OCI-LY3 (cell line): Measurements from ENCODE around the gene GABRB3.

ENCODE experiments used
- H2AFZ ChIP-seq: fragments of 200-600, 300-600 bp; shearing (Covaris generic); 2 replicates; pipeline ENCODE4 v1.6.0; 2014; ENCODE audit warnings: antibody characterized with exemption, low read depth, low read length
- H3K27ac ChIP-seq: fragments of 200-600, 300-600 bp; sonication (generic); 2 replicates; pipeline ENCODE4 v1.5.1; 2014; ENCODE audit warnings: mild to moderate bottlenecking, low read length, moderate library complexity, mixed read lengths
- H3K27me3 ChIP-seq: fragments of 200-600, 300-600 bp; sonication (generic); 2 replicates; pipeline ENCODE4 v1.6.1; 2014; ENCODE audit warnings: low read depth, low read length, mixed read lengths
- H3K36me3 ChIP-seq: fragments of 200-600, 300-600 bp; sonication (generic); replicated peaks from 2 replicates; pipeline ENCODE3; 2014; ENCODE audit warnings: low read depth, low read length, mixed read lengths
- H3K4me1 ChIP-seq: fragments of 300-600, 200-600 bp; sonication (generic); 2 replicates; pipeline ENCODE4 v1.6.1; 2014; ENCODE audit warnings: low read length, mixed read lengths
- H3K4me2 ChIP-seq: fragments of 200-600, 300-600 bp; sonication (generic); 2 replicates; pipeline ENCODE4 v1.6.1; 2014; ENCODE audit warnings: low read length, mixed read lengths
- H3K4me3 ChIP-seq: fragments of 300-600, 200-600 bp; sonication (generic); 2 replicates; pipeline ENCODE4 v1.5.1; 2014; ENCODE audit warnings: antibody characterized with exemption, mild to moderate bottlenecking, low read length, moderate library complexity
- H3K79me2 ChIP-seq: fragments of 300-600, 200-600 bp; shearing (Covaris generic); 2 replicates; pipeline ENCODE4 v1.6.1; 2014; ENCODE audit warnings: mild to moderate bottlenecking, low read length, mixed read lengths
- H3K9ac ChIP-seq: fragments of 300-600, 200-600 bp; shearing (Covaris generic); 2 replicates; pipeline ENCODE4 v1.6.0; 2014; ENCODE audit warnings: mild to moderate bottlenecking, low read length, moderate library complexity
- H3K9me3 ChIP-seq: fragments of 200-600, 300-600 bp; shearing (Covaris generic); 2 replicates; pipeline ENCODE4 v1.6.1; 2014; ENCODE audit warnings: low read length, mixed read lengths; ENCODE audit not compliant: insufficient read depth
- H4K20me1 ChIP-seq: fragments of 200-600, 300-600 bp; sonication (generic); 2 replicates; pipeline ENCODE4 v1.6.1; 2016; ENCODE audit warnings: low read length, mixed read lengths; ENCODE audit not compliant: insufficient read depth
- CTCF ChIP-seq: fragments of 200-600, 300-600 bp; sonication (generic); IDR thresholded peaks from 2 replicates; pipeline ENCODE4 v1.5.1; 2014; ENCODE audit warnings: antibody characterized with exemption, low read length, low read depth
- EZH2phosphoT487 ChIP-seq: fragments of 200-600 bp; shearing (Covaris generic); IDR thresholded peaks from 2 replicates; pipeline ENCODE4 v1.6.1; 2018; ENCODE audit warnings: antibody characterized with exemption, mixed run types, low read depth

GABRB3 gene

DNA sequence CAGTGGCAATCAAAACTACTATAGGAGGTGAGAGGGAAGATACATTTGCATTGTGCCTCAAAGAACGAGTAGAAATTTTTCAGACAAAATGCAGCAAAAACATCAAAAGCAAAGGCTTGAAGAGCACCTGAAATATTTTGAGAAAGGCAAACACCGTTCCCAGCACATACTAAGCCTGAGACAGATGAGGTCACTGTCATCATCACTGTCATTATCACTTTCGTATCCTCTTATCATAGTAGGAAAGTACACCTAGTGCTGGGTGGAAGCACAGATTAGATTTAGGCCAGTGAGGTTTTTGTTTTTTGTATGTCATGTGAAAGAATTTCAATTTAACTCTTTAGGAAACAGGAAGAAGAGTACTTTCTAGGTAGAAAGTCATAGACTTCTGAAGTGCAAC, 222.0 kb downstream of the GABRB3 start:
- TF ChIP-seq CTCF, result no peak
- H4K20me1 ChIP-seq, result no peaks in the 10 kb centered on the region
- H3K27me3 ChIP-seq, result no peaks in the 10 kb centered on the region
- no peaks in the 10 kb centered on the region for H3K36me3 ChIP-seq
- H3K27ac ChIP-seq, result no peak overlapping the region
- H2AFZ ChIP-seq, result no peak overlapping the region
- no peak overlapping the region for H3K9ac ChIP-seq
- H3K4me3 ChIP-seq, result no peak overlapping the region
- H3K4me2 ChIP-seq, result no peak overlapping the region
- H3K9me3 ChIP-seq, result no peaks in the 10 kb centered on the region
- H3K4me1 ChIP-seq, result no peaks in the 10 kb centered on the region
- H3K79me2 ChIP-seq, result no peaks in the 10 kb centered on the region

DNA sequence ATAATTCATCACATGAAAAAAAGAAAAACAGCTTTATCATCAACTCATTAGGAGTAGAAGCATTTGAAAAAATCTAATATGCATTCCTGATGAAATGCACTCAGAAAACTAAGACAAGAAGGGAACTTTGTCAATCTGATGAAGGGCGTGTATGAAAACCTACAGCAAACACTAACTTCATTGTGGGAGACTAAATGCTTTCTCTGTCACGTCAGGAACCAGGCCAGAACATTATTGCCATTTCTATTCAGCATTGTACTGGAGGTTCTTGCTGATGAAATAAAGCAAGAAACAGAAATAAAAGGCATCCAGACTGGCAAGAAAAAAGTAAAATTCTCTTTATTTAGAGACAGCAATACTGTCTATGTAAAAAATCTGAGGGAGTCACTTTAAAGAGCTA, 235.2 kb downstream of the GABRB3 start:
- Histone ChIP-seq H3K27ac (no peak overlapping the region), H3K9me3 (no peaks in the 10 kb centered on the region), H3K4me3 (no peak overlapping the region), H3K27me3 (no peaks in the 10 kb centered on the region), H4K20me1 (no peaks in the 10 kb centered on the region), H3K4me2 (no peak overlapping the region), H3K36me3 (no peaks in the 10 kb centered on the region), H3K9ac (no peak overlapping the region), H3K79me2 (no peaks in the 10 kb centered on the region), H3K4me1 (no peaks in the 10 kb centered on the region), H2AFZ (no peak overlapping the region)
- TF ChIP-seq EZH2phosphoT487 (no peak), CTCF (no peak)

GRCh38 chr15:26531489-26531888, 241.4 kb downstream of the GABRB3 start:
- Histone ChIP-seq H3K4me3 (no peak overlapping the region), H3K27me3 (no peaks in the 10 kb centered on the region), H2AFZ (no peak overlapping the region), H4K20me1 (no peaks in the 10 kb centered on the region), H3K79me2 (no peaks in the 10 kb centered on the region), H3K4me2 (no peak overlapping the region), H3K4me1 (no peaks in the 10 kb centered on the region), H3K36me3 (no peaks in the 10 kb centered on the region), H3K27ac (no peak overlapping the region), H3K9ac (no peak overlapping the region), H3K9me3 (no peaks in the 10 kb centered on the region)
- TF ChIP-seq EZH2phosphoT487 (no peak), CTCF (no peak)

DNA sequence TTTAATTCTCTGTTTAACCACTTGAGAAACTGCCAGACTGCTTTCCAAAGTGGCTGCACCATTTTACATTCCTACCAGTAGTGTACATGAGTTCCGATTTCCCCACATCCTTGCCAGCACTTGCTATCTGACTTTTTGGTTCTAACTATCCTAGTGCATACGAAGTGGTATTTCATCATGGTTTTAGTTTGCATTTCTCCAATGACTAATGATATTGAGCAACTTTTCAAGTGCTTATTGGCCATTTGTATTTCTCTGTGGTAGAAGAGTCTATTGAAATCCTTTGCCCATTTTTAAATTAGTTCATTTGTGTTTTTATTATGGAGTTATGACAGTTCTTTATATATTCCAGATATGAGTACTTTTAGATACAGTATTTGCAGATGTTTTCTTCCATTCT, 247.8 kb downstream of the GABRB3 start:
- Histone ChIP-seq H3K79me2 (no peaks in the 10 kb centered on the region), H3K36me3 (no peaks in the 10 kb centered on the region), H3K9me3 (no peaks in the 10 kb centered on the region), H3K4me1 (no peaks in the 10 kb centered on the region), H3K4me3 (no peak overlapping the region), H3K27me3 (no peaks in the 10 kb centered on the region), H3K27ac (no peak overlapping the region), H3K4me2 (no peak overlapping the region), H4K20me1 (no peaks in the 10 kb centered on the region), H3K9ac (no peak overlapping the region), H2AFZ (no peak overlapping the region)
- TF ChIP-seq CTCF (no peak), EZH2phosphoT487 (no peak)
